Activated CD4-positive, CD25-positive, alpha-beta regulatory T cell (primary cell): Measurements from ENCODE around the gene NKX1-1.

ENCODE experiments used
- DNase-seq, 4 experiments: peaks; one replicate each; lab custom pipeline; 2025; lab: John Stamatoyannopoulos, UW

The NKX1-1 gene

DNA sequence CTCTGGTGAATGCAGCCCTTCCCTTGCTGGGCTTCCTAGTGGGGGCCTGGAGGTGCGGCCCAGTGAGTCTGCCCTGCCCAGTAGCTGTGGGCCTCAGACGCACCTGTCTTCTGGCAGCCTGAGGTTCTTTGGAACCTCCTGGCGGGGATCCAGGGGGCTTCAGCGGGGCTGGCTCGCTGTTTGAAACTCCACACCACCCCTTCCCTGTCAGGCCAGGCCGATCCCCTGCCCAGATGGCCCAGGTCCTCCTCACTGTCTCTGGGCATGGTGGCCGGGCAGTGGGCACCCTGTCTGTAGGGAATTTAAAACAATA, 10.7 kb upstream of the NKX1-1 start:
- DNase-seq: no peak

DNA sequence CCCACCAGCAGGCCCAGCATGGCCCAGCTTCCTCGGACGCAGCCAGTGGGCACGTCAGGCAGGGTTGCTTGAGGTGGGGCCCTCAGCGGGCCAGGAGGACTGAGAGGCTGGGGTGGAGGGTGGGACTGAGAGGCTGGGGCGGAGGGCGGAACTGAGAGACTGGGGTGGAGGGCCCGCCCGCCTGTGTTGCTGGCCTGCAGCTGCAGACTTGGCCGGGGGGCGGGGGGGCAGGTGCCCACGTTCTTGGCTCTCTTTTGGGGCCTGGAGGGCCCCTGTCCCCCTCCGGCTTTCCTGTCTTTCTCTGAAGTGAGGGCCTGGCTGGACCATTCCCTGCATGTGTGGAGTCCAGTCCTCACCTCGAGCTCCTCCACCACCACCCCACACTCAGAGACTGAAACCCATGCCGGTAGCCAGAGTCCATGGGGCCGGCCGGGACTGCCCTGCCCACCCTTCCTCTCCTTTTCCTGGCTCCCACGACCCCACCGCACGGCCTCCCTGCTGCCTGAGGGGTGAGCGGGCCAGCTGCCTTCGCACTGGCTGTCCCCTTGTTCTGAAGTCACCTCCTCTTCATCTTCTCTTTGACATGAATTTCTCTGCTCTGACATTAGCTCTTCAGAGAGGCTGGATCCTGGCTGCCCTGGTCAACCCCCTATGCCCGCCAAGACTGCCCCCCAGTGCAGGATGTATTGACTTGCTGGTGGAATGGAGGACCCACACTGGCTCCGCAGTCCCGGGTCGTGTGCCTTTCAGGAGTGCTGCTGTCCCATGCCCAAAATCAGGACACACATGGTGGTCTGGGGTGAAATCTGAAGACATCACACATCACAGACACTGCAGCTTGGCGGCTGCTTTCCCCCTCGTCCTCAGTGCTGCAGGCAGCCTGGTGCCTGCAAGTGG, 10.1 kb upstream of the NKX1-1 start:
- no peak for DNase-seq

DNA sequence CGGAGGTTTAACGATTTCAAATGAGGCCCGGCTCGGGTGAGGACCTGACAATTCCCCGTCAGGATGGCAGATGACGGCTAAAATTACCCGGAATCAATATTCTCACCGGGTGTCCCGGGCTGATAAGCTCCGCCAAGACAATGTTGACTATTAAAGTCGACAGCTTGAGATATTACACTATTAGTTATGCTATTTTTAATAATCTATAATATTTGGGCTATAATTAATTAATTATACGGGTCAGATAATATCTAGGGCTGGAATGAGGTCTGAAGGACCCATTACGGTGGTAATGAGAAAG, 9.4 kb upstream of the NKX1-1 start:
- no peak for DNase-seq

DNA sequence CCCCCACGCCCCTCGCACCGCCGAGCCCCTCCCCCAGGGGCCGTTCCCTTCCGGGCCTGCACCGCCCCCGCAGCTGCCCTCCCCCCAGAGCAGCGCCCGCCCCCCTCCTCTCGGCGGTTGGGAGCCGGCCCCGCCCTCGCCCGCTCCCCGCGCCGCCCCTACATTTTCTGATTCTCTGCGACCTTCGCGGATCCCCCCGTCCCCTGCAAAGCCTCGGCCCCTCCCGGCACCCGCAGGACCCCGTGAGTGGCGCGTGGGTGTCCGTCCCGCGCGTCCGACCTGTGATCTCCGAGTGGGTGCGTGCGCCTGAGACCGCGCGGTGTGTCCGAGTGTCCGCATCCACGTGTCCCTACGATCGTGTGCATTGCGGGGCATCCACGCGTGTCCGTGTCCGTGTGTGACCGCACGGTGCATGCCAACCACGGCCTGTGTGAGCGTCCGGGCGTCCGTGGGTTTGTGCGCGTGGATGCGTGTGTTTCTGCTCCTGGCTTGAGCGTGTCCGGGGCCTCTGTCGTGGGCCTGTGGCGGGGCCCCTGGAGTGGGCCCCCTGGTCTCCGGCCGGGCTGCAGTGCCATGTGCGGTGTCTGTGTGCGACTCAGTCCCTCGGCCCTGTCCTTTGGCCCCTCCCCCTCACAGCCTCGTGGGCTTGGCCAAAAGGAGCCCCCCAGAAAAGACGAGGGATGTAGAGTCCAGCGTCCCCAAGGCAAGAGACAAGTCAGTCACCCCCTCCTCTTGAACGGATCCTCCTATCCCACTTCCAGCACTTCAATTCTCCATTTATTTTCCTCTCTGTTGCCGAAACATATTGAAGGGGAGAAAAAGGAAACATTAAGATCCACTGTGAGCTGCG, 8.8 kb upstream of the NKX1-1 start:
- DNase-seq: no peak

DNA sequence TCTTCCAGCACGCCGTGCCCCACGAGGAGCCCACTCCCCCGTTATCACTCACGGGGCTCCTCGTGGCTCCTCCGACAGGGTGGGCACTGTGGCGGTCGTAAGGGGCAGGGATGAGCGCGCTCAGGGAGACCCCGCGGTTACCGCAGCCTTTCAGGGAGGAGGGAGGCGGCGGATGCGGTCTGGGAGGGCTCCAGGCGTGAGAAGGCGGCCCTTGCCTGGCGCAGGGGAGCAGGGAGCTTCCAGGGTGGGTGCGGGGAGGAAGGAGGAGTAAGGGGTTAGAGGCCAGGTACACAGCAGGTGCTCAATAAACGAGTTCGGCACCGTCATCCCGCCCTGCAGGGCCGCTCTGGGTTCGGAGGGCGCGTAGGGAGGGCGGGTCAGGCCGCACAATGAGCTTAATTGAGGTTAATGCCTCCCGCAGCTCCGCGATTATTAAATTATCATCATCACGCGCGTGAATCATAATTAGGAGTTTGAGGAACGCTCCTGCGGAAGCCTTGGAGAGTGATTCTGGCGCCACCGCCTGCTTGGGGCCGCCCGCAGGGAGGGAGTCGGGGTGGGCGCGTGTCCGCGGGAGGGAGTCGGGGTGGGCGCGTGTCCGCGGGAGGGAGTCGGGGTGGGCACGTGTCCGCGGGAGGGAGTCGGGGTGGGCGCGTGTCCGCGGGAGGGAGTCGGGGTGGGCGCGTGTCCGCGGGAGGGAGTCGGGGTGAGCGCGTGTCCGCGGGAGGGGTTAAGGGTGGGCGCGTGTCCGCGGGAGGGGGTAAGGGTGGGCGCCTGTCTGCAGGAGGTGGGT, 7.6 kb upstream of the NKX1-1 start:
- DNase-seq: no peak

DNA sequence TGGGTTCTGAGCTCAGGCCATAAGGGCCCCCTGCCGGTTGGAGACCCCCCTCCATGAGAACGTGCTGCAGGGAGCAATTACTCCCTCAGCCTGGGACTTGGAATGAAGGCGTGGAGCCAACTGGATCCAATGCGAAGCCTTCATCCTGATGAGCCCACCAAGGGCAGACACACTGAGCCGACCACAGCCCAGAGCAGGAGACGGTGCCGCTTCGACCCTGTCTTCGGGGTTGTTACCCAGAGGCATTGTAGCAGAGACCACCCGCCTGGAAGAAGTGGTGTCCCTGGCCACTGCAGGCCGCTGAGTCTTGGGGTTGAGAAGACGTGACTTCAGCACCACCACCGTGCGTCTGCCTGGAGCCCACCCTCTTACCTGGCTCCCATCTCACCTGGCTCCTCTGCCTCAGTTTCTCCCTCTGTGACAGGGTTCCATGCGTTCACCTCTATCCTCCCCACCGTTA, 7.0 kb upstream of the NKX1-1 start:
- no peak for DNase-seq

DNA sequence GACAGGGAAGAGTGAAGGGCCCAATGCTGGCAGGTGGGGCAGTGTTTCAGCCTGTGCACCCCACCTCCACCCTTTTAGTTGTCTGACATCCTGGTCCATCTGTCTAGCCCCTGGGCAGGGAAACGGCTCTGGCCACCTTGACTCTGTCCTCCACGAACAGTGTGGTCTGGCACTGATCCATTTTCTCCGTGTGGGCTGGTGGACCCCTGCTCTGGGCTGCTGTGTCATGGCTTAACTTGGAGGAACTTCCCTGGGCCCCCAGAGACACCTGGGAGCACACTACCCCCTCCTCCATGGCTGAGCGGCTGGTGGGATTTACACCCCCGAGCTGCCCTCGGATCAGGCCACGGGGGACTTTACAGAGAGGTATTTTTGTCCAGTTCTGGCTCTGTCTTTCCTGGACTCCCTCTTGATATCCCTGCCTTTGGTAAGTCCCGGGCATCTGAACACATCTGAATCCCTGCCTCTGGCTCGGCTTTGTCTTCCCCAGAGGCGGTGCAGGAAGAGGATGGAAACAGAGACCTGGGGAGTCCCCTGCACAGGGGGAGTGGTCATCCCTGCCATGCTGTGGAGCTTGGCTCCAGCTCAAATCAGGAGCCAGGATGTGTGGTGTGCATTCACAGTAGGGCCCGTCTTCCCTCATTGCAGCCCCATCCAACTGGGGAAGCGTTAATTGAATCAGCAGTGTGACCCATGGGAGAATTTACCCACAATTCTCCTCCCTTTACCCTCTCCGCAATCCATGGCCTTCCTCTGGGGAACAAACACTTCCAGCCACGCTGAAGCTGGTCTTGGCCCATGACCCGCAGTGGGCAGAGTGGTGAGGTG, 6.3 kb upstream of the NKX1-1 start:
- no peak for DNase-seq

DNA sequence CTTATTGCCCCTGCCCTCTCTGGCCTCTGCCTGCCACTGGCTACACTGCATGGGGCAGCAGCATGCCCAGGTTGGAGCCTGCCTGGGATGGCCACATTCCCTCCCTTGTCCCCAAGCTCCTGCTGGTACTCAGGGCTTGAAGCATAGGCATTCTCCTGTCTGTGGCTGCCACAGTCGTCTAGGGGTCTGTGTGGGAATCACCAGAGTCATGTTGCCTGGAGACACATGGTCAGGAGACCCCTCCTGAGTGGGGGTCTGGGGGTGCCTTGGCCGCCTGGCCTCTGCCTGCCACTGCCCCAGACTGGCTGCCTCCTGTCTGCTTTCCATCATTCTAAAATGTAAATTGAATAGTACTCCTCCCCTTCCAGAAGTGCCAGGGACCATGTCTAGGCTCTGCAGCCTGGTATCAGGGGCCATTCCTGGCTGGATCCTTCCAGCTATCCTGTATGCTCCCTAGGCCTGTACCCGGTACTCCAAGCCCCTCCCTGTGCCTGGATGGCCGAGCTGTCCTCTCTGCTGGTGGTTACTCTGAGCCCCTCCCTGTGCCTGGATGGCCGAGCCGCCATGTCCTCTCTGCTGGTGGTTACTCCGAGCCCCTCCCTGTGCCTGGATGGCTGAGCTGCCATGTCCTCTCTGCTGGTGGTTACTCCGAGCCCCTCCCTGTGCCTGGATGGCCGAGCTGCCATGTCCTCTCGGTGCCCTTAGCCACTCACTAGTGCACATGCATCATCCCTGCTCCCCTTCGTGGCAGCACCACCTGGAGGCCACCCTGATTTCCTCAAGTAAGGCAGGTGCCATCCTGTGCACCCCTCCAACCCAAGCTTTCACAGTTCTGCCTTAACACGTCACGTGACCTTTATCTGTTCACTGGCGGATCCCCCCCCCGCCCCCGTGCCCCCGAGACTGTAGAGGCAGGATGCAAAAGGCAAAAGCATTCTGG, 5.5 kb upstream of the NKX1-1 start:
- DNase-seq: no peak

DNA sequence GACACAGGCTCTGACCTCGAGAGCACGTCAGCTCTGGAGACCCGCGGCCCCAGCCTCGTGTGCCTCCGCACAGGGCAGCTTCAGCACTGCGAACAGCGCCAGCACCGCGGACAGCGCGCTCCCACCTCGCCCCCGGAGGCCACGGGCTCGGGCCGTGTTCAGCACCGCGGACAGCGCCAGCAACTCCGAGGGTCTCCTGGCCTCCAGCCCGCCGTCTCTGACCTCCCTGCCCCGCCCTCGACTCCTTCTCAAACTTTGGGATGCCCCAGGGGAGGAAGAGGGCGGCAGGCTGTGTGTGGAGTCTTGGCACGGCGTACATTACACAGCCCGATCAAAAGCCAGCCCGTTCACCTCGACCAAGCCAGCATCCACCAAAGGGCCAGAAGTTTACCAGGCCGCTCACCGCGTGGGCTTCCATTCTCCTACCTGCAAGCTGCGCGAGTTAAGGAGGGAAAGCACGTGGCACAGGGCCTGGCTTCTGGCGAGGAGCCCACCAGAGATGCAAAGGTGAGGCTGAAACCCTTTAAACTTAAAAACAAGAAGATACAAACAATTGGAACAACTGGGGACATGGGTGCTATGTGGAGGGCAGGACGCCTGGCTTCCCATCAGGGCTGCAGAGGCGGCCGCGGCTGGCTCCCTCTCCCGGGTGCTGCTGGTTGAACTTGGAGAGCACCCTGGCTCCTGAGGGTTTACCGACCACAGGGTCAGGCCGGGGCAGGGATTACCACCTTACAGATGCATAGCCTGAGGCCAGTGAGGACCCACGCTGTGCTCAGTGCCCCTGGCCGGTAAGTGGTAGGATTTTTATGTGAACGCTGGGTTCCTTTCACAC, 4.5 kb upstream of the NKX1-1 start:
- no peak for DNase-seq

DNA sequence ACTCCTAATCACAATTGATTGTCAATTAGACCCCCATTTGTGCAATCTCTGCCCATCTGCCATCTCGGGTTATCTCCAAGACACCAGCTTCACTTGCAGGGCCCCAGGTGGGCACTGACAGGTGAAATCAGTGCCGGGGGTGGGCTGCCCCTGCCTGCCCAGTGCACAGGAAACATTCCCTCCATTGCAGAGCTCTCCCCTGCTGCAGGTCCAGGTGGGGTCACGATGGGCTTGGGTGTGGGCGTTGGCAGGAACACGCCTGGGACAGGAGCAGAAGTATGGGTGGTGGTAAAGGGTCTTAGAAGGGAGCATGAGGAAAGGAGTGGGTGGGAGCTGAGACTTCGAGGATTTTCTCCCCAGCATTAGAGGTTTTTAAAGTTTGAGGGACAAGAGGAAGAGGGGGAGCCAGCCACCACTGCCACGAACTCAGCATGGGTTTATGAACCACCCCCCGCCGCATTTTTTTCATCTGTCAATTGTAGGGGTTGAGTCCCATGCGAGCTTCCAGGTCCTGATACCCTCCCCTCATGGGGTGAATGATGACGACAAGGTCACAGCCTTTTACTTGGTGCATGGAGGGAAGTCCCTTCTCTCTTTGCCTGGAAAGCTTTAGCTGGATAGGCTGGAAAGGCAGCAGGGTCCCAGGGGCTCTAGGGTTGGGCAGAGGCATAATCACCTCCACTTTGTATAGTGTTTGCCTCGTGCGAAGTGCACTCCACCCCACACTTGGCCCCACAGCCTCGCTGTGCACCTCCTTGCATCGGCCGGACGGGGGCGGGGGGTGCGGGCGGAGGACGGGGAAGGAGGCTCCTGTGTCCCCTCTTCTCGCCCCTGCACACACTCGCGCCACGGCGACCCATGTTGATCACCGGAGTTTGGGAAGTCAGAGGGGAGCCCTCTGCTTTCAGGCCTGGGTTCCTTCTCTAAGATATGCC, 3.5 kb upstream of the NKX1-1 start:
- no peak for DNase-seq

DNA sequence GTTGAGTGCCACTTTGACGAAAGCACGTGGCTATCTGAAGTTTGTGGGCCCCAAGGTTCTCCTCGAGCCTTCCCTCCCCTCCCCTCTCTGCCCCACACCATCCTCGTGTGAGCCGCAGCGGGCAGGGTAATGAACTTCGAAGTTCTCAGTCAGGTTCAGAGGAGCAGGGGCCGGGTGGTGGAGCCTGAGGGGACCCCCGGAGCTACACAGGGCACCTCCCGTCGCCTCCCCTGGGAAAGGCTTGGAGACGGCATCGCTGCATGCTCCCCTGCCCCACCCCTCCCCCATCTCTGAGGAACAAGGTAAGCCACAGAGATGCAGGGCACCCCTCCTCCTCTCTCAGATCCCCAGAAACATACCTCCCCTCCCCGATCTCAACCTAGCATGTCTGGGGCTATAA, 2.8 kb upstream of the NKX1-1 start:
- no peak for DNase-seq

DNA sequence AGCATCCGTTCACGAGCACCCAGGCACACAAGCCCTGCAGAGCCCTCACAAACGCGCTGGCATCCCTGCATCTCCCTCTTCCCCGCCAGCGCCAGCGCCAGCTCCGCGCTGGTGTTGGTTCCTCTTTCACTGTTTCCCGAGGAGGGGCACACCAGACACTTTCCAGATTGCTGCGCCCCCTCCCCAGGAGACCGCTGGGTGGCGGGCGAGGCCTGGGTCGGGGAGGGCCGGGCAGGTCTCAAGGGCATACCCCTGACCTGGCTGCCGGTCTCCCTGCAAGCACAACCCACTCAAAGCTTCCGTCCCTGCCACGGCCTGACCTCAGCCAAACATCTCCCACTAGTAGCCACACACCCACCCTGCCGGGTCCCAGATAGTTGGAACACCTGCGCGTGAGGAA, 2.2 kb upstream of the NKX1-1 start:
- no peak for DNase-seq

DNA sequence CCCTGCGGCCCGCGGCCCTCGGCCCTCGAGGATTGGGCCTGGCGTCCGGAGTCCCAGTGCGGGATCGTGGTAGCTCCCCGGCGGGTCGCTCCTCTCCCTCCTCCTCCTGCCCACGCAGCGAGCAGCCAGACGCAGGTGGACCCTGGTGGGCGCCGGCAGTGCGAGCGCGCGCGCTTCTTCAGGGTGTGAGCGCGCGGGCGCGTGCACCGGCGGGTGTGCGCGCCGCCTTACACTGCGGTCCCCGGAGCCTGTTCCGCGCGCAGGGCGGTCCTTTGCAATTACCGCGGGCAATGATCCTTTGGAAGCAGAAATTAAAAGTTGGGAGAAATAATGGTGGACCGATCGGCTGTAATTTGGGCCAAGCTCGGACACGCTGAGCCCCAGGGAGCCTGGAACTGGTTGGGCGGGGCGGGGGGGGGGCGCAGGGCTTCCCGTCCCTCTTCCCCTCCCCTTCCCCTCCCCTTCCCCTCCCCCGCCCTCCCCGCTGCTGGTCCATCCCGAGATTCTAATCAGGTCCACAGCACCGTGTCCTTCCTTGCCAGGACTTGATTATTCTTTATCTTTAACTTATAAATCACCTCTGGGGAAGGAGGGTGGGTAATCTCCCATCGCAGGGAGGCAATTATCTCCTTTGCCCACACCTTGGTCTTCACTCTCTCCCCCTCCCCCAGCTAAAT, 1.6 kb upstream of the NKX1-1 start:
- DNase-seq: no peak

DNA sequence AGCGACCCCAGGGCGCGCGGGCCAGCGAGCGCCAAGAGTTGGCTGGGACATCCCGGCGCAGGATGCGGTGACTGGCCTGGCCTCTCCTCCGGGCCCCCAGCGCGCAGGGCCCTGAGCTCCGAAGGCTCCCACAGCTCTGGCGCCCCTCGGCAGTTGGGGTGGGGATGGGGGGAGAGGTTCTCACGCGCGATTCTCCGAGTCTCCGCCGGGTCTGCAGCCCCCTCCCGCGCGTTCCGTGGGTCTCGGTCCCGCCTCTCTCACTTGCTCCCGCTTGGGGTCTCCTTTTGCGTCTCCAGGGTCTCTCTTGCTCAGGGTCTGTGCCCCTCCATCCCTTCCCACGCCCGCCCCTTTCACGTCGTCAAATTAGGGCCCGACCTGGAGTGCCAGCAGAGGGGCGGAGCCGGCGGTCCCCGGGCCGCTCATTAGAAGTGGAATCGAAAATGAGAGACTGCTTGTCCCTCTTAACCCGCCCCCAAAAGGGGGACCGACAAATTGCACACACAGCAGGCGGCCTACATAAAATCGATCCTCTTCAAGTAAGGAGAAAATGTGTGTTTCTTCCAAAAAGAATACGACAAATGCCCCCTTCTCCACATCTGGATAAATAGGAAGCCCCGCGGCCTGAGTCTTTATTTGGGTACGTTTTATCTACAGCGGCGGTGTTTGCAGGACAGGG, 877 bp upstream of the NKX1-1 start:
- no peak for DNase-seq

DNA sequence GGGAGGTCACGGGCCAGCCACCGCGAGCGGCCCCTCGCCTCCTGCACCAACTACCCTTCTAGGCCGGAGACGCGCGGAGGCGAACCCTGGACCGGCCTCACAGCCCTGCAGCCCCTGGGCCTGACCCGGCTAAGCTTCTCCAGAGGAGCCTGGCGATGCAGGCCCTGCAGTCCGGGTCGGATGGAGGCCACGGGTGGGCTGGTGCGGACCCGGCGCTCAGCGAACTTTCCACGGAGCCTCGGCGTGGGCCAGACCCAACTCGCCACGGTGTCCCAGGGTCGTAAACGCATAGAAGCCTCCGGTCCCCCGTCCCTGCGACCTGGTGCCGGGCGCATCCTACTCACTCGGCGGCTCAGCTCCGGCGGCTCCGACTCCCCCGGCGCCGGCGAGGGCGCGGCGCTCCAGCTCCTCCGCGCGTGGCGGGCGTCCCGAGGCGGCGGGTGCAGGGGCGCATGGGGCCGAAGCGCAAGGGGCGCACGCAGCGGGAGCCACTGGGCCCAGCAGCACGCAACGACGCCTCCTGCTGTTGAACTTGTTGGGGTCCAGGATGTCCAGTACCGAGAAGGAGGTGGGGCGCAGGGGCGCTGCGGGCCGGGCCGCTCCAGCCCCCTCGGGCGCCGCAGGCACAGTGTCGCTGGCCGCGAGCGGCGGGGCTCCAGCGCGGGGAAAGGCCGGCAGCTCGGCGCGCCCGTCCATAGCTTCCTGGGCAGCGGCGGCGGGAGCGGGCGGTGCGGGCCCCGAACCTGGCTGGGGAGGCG, 427 bp downstream of the NKX1-1 start:
- no peak for DNase-seq

DNA sequence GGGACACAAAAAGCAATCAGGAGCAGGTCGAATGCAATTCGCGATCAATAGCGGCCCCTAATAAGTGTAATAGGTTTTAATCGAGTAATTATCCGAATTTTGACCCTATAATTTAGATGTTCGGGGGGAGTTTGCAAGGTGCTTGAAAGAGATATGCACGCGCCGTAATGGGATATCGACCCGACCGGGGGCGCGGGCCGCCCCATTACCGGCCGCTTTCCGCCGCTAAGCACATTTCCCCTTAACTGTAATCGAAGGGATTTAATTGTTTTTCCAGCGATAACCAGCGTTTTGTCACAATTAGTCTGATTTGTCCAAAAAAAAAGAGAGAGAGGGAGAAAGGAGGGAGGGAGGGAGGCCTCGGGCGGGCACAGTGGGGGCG, 997 bp downstream of the NKX1-1 start:
- DNase-seq: no peak
